GM18951 (cell line): Measurements from ENCODE around the gene HINT3.

ENCODE experiments used
- POLR2A ChIP-seq: IDR thresholded peaks from 4 replicates; pipeline ENCODE4 v1.6.1; 2011; ENCODE audit warnings: mild to moderate bottlenecking; ENCODE audit not compliant: insufficient read length, insufficient read depth; ENCODE audit errors: extremely low read depth
- in situ Hi-C: fragments of 300-500 bp; cut with MboI; formaldehyde crosslinking; loops from one replicate; pipeline ENCODE4 v1.12.0; 2022; ENCODE audit warnings: low sequenced_read_pairs, mixed read lengths, inconsistent platforms; ENCODE audit not compliant: unreplicated experiment

Gene HINT3

DNA sequence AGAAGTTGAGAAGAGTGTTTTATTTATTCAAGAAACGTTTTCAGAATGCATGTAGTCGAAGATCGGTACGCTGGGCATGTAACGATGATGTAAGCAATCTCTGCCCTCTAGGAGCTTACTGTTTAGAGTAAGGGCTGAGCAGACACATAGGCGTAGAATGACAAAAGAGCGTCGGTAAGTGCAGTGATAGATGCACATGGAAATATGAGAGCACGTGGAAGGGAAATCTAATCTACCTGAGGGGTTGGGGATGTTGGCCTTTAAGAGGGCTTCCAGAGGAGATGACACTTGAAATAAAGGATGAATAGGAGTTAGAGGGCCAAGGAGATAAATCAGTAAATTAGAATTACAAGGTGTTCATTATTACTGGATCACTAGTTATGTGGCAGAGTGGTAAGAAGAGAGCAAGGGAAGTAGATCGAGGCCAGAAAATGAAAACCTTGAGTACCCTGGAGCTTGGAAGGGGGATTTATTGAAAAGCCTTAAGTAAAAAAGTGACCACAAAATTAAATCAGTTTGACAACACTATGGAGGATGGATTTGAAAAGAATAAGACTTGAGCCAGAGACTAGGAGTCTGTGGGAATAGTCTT, 30.6 kb downstream of the HINT3 start:
- in situ Hi-C loops: no loop called here
- TF ChIP-seq POLR2A: no peak

- in situ Hi-C loops: no loop called here
- TF ChIP-seq POLR2A: no peak
Measured at GRCh38 chr6:125988280-125988679, 31.7 kb downstream of the HINT3 start.

DNA sequence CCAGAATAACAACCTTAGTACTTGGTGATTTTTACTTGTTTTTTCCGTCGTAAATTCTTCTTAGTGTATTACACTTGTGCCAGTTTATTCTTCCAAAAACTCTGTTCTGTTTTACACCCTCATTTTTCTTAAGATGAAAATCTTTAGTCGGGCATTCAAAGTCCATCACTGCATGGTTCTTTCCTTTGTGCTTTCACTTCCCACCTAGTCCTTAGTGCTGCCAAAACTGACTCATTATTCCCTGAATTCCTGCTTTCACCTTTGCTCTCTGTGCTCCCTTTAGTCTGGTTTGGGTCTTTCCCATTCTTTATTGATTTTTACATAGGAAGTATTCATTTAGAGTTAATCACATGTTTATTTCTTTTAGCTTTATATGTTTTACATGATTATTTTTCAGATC, 33.1 kb downstream of the HINT3 start:
- TF ChIP-seq POLR2A: no peak
- in situ Hi-C loops: no loop called here

- in situ Hi-C loops: no loop called here
- no peak for TF ChIP-seq POLR2A
Measured at GRCh38 chr6:125991653-125992052, 35.1 kb downstream of the HINT3 start.

GRCh38 chr6:125994670-125995488, 38.3 kb downstream of the HINT3 start:
- in situ Hi-C loops: no loop called here
- TF ChIP-seq POLR2A: no peak

DNA sequence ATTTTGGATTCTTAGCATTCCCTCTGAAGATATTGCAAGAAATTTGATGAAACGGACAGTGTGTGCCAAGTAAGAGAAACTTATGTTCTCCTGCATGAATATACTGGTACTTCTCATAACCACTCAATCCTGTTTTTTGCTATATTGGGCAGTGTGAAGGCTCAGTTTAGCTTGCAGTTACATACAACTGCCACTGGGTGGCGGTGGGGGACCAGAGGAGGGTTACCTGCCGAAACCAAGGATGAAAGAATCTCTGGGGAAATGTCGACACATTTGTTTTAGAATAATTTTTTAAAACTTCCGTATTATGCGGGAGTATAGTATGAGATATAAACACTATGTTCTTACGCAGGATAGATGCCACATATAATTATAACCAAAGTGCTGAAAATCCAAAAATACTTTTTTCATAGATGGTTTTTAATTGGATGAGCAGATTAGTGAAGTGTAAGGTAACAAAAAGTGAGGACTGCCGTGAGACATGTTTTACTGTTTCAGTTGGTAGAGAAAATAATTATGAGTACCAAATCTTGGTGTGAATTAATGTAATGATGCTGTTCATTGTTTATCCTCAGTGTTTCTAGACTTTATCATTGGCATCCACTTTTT, 39.5 kb downstream of the HINT3 start:
- TF ChIP-seq POLR2A: no peak
- in situ Hi-C loops: no loop called here

DNA sequence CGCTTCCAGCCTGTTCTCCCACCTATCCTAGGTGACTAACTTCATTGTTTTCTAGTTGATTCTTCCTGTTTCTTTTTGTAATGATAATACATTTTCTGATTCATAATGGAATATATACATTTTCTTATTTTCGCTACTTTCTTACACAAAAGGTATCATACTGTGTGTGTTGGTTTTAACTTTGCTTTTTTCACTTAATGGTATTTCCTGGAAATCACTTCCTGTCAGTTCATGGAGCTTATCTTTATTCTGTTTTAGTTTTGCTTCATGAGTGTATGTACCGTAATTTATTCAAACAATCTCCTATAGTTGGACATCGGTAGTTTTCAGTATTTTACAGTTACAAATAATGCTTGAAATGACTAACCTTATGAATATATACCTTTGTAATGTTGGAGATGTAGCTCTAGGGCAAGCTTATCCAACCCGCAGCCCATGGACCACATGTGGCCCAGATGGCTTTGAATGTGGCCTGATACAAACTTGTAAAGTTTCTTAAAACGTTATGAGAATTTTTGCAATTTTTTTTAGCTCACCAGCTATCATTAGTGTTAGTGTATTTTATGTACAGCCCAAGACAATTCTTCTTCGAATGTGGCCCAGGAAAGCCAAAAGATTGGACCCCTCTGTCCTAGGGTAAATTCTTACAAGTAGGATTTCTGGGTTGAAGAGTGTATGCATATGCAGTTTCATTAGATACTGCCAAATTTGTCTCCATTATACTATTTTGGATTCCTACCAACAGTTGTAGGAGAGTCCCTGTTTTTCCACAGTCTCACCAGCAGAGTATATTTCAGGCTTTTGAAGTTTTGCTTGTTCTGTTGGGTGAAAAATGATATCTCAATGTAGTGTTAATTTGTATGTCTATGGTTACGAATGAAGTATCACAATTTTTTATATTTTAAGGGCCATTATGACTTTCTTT, 46.4 kb downstream of the HINT3 start:
- TF ChIP-seq POLR2A: no peak
- in situ Hi-C loops: no loop called here

DNA sequence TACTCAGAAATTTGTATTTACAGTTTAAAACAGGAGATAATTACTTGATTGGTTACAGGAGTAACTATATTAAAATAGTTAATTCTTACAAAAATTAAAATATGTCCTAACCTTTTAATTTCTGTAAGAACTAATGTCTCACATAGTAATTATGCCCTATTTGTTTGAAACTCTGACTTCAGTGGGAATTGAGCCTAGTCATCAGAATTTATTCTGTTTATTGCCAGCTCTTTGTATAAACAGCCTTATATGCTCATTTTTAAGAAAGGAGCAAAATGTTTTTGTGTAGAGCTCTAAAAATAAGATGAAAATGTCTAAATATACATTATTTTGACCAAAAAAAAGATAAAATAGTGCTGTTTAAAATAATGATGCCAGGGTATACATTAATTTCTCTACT, 51.2 kb downstream of the HINT3 start:
- in situ Hi-C loops: no loop called here
- no peak for TF ChIP-seq POLR2A

DNA sequence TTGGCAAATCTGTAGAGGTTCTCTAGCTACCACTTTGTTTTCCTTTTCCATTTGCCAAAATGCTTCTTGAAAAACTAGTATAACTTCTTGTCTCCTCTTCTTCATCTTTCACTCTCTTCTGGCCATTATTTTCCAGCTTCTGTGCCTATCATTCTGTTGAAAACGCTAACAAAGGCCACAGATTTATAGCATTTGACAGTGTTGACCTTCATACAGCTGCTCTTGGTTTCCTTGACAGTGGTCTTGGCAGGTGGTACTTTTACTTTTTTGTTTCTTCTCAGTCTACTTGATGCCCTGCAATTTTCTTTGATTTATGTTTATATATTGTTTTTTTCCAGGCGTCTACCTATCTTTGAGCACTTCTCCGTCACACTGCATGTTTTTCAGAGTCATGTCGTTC, 53.5 kb downstream of the HINT3 start:
- in situ Hi-C loops: no loop called here
- TF ChIP-seq POLR2A: no peak

DNA sequence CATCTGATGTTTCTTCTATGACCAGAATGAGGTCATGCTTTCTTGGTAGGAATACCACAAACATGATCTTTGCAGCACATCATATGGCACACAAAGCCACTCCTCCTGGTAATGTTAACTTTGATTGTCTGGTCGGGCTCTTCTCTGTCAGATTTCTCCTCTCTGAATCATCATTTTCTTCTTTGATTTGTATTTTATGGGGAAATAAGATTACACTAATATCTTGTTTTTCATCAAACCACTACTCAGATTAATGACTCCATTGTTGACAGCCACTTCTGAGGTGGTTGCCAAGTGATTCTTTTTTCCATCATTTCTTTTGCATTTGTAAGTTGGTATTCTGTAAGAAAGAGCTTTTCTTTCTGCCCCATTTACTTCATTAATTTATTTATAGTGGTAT, 59.3 kb downstream of the HINT3 start:
- no peak for TF ChIP-seq POLR2A
- in situ Hi-C loops: no loop called here

DNA sequence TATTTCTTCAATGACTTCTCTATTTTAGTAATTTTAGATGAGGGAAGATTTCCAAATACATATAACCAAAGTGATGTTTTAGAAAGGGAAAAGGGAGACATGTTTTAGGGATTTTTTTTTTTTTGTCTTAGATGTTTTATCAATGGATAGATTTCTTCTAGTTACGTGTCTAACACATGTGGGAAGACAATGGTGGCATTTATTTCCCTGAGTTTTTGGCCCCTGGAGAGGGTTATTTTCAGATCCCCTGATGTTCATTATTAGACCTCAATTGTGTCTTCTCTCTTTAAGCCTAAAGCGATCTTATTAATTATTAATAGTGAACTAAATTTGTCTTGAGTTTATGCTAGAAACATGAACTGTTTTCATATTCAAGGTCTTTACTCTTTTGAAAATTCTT, 60.0 kb downstream of the HINT3 start:
- in situ Hi-C loops: no loop called here
- no peak for TF ChIP-seq POLR2A

GRCh38 chr6:126017668-126018067, 61.1 kb downstream of the HINT3 start:
- in situ Hi-C loops: no loop called here
- TF ChIP-seq POLR2A: no peak
